GM18867 (cell line): ENCODE results near the gene NUDT8.
"Not testable (repeated sequence)": the region's sequence is repeated elsewhere in the genome, so short reads cannot be mapped to it uniquely, and the experiment has no call there.

ENCODE experiments used
- ATAC-seq: cut with Tn5 transposase; IDR thresholded peaks from one replicate; pipeline ENCODE4 v1.9.1; 2021; ENCODE audit warnings: mild to moderate bottlenecking, moderate library complexity; ENCODE audit not compliant: unreplicated experiment

Gene NUDT8

GRCh38 chr11:67596753-67597300 is 32.9 kb downstream of the NUDT8 start:
- ATAC-seq = no peak

- no peak for ATAC-seq
These were observed 35.3 kb downstream of the NUDT8 start for GRCh38 chr11:67594480-67594879.

GRCh38 chr11:67593565-67593905 is 36.2 kb downstream of the NUDT8 start:
- ATAC-seq = no peak

DNA sequence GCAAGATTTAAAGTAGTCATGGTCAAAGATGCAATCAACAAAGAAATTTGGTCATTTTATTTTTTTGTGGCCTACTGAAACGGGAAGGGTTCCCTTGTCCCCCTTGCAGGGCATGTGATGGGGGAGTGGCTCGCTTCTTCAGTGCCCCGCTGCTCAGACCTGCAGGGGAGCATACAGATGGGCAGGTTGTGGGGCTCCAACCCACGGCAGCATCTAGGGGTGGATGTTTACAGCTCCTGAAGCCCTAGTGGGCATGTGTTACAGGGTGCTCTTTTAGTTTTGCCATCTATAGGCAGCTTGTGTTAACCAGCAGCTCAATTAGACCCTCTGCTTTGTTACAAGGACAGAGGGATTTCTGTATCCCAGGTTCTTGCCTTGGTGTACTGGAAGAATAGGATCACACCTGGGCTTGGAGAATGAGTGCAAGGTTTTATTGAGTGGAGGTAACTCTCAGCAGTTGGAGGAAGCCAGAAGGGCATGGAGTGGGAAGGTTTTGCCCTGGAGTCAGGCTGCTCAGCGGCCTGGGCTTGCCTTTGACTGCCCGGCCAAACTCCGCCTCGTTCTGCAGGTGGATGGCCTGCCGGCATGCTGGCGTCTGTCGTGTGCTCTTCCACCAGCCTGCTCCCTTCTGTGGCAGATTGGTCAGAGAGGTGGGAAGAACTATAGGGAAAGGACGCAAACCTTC is 36.7 kb downstream of the NUDT8 start:
- ATAC-seq = no peak

- ATAC-seq = not testable (repeated sequence)
These were observed 40.8 kb downstream of the NUDT8 start for GRCh38 chr11:67588899-67589415.

GRCh38 chr11:67588136-67588503 is 41.6 kb downstream of the NUDT8 start:
- ATAC-seq = peak; percentile 23

DNA sequence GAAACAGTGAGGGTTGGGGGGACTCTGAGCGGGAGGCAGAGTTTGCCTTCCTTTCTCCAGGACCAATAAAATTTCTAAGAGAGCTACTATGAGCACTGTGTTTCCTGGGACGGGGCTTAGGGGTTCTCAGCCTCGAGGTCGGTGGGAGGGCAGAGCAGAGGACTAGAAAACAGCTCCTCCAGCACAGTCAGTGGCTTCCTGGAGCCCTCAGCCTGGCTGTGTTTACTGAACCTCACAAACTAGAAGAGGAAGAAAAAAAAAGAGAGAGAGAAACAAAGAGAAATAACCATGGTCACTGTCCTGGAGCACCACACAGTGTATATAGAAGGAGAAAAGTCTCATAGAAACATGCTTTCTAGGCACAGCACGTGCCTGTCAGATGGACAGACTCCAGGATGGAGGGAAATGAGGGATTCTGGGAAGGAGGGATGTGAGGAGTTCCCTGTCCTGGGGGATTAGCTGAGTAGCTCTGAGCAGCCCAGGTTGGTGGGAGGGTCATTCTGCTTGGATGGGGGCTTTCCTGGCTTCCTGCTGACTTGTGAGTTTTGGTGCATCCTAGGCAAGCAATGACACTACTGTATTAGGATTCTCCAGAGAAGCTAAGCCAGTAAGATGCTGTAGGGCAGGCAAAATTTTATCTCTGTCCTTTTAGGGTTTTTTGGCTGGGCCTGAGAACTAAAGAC is 43.0 kb downstream of the NUDT8 start:
- ATAC-seq = no peak

- ATAC-seq = no peak
These were observed 43.8 kb downstream of the NUDT8 start for GRCh38 chr11:67585911-67586310.

DNA sequence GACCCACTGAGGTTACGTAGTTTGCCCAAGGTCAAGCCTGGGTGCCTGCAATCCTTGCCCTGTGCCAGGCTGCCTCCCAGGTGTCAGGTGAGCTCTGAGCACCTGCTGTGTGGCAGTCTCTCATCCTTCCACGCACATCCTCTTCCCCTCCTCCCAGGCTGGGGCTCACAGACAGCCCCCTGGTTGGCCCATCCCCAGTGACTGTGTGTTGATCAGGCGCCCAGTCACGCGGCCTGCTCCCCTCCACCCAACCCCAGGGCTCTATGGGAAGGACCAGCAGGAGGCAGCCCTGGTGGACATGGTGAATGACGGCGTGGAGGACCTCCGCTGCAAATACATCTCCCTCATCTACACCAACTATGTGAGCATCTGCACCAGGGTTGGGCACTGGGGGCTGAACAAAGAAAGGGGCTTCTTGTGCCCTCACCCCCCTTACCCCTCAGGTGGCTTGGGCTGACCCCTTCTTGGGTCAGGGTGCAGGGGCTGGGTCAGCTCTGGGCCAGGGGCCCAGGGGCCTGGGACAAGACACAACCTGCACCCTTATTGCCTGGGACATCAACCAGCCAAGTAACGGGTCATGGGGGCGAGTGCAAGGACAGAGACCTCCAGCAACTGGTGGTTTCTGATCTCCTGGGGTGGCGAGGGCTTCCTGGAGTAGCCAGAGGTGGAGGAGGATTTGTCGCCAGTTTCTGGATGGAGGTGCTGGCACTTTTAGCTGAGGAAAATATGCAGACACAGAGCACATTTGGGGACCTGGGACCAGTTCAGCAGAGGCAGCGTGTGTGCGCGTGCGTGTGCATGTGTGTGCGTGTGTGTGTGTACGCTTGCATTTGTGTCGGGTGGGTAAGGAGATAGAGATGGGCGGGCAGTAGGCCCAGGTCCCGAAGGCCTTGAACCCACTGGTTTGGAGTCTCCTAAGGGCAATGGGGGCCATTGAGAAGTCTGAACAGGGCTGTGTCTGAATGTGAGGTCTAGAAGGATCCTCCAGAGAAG is 44.6 kb downstream of the NUDT8 start:
- no peak for ATAC-seq

DNA sequence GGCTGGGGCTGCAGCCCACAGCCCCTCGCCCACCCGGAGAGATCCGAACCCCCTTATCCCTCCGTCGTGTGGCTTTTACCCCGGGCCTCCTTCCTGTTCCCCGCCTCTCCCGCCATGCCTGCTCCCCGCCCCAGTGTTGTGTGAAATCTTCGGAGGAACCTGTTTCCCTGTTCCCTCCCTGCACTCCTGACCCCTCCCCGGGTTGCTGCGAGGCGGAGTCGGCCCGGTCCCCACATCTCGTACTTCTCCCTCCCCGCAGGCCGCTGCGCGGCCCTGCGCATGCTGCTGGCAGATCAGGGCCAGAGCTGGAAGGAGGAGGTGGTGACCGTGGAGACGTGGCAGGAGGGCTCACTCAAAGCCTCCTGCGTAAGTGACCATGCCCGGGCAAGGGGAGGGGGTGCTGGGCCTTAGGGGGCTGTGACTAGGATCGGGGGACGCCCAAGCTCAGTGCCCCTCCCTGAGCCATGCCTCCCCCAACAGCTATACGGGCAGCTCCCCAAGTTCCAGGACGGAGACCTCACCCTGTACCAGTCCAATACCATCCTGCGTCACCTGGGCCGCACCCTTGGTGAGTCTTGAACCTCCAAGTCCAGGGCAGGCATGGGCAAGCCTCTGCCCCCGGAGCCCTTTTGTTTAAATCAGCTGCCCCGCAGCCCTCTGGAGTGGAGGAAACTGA is 45.4 kb downstream of the NUDT8 start:
- ATAC-seq = no peak

- ATAC-seq = peak; percentile 63
These were observed 46.2 kb downstream of the NUDT8 start, which contains the start of gene GSTP1 for GRCh38 chr11:67583247-67584204. TSS of gene GSTP1 (plus strand) at chr11:67583812. CDS start at chr11:67583844, 32 bp downstream.

DNA sequence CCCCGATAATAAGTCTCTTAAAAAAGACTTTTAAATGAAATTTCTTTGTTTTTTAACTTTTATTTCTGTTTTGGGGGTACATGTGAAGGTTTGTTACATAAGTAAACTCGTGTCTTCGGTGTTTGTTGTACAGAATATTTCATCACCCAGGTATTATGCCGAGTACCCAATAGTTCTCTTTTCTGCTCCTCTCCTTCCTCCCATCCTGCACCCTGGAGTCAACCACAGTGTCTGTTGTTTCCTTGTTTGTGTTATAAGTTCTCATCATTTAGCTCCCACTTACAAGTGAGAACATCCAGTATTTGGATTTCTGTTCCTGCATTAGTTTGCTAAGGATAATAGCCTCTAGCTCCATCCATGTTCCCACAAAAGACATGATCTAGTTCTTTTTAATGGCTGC is 47.7 kb downstream of the NUDT8 start:
- ATAC-seq = no peak

GRCh38 chr11:67581469-67581868 is 48.3 kb downstream of the NUDT8 start:
- no peak for ATAC-seq

DNA sequence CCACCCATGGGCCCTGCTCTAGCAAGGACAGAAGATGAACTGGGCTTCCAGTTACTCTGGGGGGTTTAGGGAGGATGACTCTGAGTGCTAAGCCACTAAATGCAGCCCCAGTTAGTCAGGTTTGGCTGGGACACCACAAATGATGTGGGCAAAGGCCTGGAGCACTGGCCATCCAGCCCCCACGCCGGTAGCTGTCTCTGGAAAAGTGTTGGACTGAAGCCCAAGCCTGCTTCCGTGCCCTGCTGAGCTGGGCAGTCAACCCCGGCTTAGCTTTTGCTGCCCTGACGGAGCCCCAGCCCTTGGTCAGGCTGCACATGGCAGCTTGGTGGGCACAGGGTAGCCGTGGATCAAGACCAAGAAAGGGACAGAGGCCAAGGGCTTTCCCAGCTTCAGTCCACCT is 51.8 kb downstream of the NUDT8 start:
- no peak for ATAC-seq
